IgD-negative memory B cell (primary cell): ENCODE data around the gene TMEM82. TPM values are rescaled to one million over a fixed set of nuclear protein-coding genes. Genes with fewer than 3 reads are reported as not detected.
A peak's percentile ranks its signal among the peaks of the same experiment; 100 is the strongest.

Experiments
- H3K27ac Mint-ChIP-seq, 3 donors: one replicate each; pipeline ENCODE4 v1.8.0; 2020 to 2022; ENCODE audit warnings: mild to moderate bottlenecking in 3 of 3, mixed read lengths in 3 of 3, moderate library complexity in 1 of 3
- H3K27me3 Mint-ChIP-seq: one replicate; pipeline ENCODE4 v1.8.0; 2021; ENCODE audit warnings: mixed read lengths
- H3K36me3 Mint-ChIP-seq: one replicate; pipeline ENCODE4 v1.8.0; 2020; ENCODE audit warnings: mild to moderate bottlenecking, mixed read lengths
- H3K4me1 Mint-ChIP-seq, 3 donors: one replicate each; pipeline ENCODE4 v1.8.0; 2020 to 2022; ENCODE audit warnings: mixed read lengths in 3 of 3, mild to moderate bottlenecking in 1 of 3
- H3K4me3 Mint-ChIP-seq, 4 donors: one replicate each; pipeline ENCODE4 v1.8.0; 2020 to 2022; ENCODE audit warnings: mild to moderate bottlenecking in 4 of 4, mixed read lengths in 4 of 4, moderate library complexity in 3 of 4
- H3K9me3 Mint-ChIP-seq, 3 donors: one replicate each; pipeline ENCODE4 v1.8.0; 2020 to 2021; ENCODE audit warnings: mixed read lengths in 3 of 3, mild to moderate bottlenecking in 1 of 3
- polyA plus RNA-seq: library from polyadenylated mRNA; unstranded; fragments of 300-500 nt; fragmentation: Illumina TruSeq; gene quantifications from one replicate; pipeline ENCODE4 v1.2.3, GENCODE V29; 2021

Gene TMEM82
- polyA plus RNA-seq, 1 donor from 2014 or later: not detected

DNA sequence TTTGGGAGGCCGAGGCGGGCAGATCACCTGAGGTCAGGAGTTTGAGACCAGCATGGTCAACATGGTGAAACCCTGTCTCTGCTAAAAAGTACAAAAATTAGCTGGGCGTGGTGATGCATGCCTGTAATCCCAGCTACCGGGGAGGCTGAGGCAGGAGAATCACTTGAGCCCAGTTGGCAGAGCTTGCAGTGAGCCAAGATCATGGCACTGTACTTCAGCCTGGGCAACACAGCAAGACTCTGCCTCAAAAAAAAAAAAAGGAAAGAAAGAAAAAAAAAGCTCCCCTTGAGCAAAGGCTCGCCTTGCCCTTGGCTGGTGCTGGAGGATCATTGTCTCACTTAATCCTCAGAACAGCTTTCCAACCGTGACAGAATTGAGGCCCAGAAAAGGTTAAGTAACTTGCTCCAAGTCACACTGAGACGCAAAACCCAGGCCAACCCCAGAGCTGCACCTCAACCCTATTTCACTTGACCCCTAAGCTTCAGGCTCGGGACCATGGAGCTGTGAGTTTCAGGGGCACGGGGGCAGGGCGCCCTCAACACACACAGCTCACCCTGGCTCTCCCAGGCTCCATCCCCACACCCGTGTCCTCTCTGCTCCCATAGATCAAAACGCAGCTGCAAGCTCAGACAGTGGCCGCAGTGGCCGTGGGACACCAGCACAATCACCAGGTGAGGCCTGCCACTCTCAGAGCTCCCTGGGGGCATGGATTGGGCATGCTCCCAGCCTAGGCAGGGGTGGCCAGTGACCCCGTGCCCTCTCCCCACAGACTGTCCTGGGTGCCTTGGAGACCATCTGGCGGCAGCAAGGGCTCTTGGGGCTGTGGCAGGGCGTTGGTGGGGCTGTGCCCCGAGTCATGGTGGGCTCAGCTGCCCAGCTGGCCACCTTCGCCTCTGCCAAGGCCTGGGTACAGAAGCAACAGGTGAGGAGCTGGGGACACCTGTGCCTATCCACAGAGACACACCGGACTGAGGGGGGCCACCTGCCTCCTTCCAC, 4.7 kb upstream of the TMEM82 start:
- Mint-ChIP-seq H3K9me3 (no peaks in the 10 kb centered on the region), H3K4me3 (no peak overlapping the region), H3K4me1 (peaks cover 0 to 5% (median 3%) of the 10 kb centered on the region in 3 donors), H3K27ac (peak overlapping the region in 1 of 3 donors; percentile 40), H3K36me3 (no peaks in the 10 kb centered on the region), H3K27me3 (no peaks in the 10 kb centered on the region)

DNA sequence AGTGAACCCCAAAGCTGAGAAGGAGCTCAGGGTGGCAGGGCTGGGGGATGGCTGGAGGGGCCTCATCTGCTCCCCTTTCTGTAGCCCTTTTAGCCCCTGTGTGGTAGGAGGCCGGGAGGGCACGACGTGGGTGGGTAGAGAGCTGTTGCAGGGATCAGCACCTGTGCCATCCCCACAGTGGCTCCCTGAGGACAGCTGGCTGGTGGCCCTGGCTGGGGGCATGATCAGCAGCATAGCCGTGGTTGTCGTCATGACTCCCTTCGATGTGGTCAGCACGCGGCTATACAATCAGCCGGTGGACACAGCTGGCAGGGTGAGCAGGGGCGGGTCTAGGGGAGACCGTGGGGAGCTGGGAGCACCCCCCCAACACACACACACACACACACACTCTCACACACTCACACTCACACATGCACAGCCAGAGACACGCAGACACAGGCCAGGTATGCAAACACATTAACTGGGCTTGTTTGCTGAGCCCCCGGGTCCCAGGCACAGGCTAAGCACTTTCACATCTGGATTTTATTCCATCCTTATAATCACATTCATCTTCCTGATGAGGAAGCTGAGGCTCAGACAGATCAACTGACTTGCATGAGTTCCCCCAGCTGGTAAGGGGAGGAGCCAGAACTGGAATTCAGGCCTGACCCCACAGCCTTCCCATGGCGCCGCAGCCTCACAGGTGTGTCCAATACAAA, 3.7 kb upstream of the TMEM82 start:
- Mint-ChIP-seq H3K9me3 (no peaks in the 10 kb centered on the region), H3K4me3 (peak overlapping the region in 1 of 4 donors; percentile 78), H3K27me3 (peaks cover 3% of the 10 kb centered on the region), H3K4me1 (peaks cover 0 to 5% (median 3%) of the 10 kb centered on the region in 3 donors), H3K36me3 (no peaks in the 10 kb centered on the region), H3K27ac (no peak overlapping the region)

DNA sequence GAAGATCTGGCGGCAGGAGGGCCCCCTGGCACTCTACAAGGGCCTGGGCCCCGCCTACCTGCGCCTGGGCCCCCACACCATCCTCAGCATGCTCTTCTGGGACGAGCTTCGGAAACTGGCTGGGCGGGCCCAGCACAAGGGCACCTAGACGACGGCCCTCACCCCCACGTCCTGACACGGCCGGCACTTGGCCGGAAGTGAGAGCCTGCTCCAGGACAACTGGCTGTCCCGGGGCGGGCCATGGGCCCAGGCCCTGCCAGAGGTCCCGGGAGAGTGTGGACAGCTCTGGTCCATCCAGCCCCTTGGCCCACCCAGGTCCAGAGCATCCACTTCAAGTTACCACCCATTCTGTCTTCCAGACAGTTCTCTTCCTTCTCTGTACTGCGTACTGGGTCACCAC, 3.0 kb upstream of the TMEM82 start:
- H3K36me3 Mint-ChIP-seq: no peaks in the 10 kb centered on the region
- H3K27ac Mint-ChIP-seq: no peak overlapping the region

DNA sequence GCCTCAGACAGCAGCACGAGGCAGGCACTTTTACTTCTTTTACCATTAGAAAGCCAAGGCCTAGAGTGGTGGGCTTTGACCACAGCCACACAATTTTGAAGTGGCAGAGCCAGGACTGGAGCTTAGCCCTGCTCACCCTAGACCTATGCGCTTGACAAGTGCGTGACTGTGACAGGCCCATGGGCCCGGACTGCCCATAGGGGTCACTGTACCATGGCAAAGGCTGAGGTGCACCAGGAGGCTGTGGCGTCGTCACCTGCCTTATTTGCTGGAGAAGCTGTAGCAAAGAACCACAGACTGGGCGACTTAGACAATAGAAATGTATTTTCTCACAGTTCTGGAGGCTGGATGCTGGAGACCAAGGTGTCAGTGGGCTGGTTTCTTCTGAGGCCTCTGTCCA, 2.6 kb upstream of the TMEM82 start:
- no peak overlapping the region for H3K27ac Mint-ChIP-seq
- H3K4me3 Mint-ChIP-seq: peak overlapping the region in 1 of 4 donors; percentile 58
- H3K9me3 Mint-ChIP-seq: no peaks in the 10 kb centered on the region
- H3K4me1 Mint-ChIP-seq: peaks cover 0 to 5% (median 3%) of the 10 kb centered on the region in 3 donors
- H3K27me3 Mint-ChIP-seq: peaks cover 3% of the 10 kb centered on the region
- no peaks in the 10 kb centered on the region for H3K36me3 Mint-ChIP-seq

More for the DNA sequence above, 3.0 kb upstream of the TMEM82 start:
- Mint-ChIP-seq H3K4me3 (no peak overlapping the region), H3K9me3 (no peaks in the 10 kb centered on the region), H3K27me3 (peaks cover 3% of the 10 kb centered on the region), H3K4me1 (peaks cover 0 to 5% (median 3%) of the 10 kb centered on the region in 3 donors)

DNA sequence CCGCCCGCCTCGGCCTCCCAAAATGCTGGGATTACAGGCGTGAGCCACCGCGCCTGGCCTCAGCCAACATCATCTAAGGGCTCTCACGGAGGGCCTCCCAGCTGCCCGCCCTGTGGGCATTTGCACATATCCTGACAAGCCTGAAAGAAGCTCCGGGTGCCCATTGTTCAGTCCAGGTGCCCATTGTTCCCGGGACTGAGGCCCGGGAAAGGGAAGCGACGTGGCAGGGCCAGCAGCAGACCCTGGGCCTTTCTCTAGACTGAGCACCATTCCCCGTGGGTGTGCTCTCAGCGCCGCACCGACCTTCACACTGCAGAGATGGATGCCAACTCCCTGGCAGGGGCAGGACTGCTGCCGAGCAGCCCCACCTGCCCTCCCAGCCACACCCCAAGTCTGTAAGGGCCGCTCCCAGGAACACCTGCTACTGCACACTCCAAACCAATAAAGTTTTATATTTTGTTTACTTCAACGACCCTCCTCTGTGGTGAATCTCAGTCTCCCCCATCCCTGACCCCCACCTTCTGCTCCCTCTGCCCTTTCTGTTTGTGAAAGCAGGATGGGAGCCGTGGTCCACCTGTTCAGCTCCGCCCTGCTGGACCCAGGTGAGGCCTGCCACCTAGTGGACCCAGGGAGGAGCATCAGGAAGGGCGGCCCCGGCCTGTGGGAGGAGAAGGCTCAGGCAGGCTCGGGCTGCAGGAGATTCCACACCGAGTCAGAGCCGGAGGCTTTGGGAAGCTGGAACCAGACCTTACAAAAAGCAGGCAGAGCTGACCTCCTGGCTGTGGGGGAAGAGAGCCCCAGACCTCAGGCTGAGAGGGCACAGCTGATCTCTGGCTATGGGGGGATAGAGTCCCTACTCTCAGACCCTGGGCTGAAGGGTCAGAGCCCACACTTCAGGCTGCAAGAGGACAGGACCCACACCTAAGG, 1.1 kb upstream of the TMEM82 start:
- H3K9me3 Mint-ChIP-seq: no peaks in the 10 kb centered on the region
- peaks cover 0 to 5% (median 5%) of the 10 kb centered on the region in 3 donors for H3K4me1 Mint-ChIP-seq
- H3K36me3 Mint-ChIP-seq: no peaks in the 10 kb centered on the region
- peak overlapping the region; percentile 4 to 79 (median 59) for H3K27ac Mint-ChIP-seq
- H3K27me3 Mint-ChIP-seq: peaks cover 3% of the 10 kb centered on the region
- H3K4me3 Mint-ChIP-seq: peak overlapping the region in 1 of 4 donors; percentile 78

DNA sequence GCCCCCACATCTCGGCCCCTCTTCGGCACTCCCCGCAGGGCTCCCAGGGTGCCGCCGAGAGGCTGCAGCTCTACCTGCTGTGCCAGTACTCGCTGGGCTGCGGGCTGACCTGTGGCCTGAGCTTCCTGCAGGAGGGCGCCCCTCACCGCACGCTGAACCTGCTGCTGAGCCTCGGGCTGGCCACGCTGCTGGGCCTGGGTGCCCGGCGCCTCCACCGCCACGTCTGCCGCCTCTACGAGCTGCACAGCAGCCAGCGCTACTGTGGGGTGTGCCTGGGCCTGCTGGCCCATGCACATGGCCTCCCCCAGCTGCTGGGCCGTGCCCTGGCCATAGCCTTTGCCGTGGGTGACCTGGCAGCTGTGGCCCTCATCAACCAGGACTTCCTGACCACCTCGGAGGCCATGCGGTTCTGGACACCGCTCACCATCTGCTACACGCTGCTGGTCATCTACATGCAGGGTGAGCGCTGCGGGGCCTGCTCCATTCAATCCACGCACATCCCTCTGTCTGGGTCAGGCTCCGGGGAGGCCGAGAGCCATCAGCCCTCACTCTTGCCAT, 1.9 kb downstream of the TMEM82 start:
- Mint-ChIP-seq H3K27ac (no peak overlapping the region), H3K4me3 (no peak overlapping the region), H3K4me1 (peaks cover 0 to 5% (median 5%) of the 10 kb centered on the region in 3 donors), H3K27me3 (peaks cover 4% of the 10 kb centered on the region), H3K9me3 (no peaks in the 10 kb centered on the region), H3K36me3 (no peaks in the 10 kb centered on the region)

DNA sequence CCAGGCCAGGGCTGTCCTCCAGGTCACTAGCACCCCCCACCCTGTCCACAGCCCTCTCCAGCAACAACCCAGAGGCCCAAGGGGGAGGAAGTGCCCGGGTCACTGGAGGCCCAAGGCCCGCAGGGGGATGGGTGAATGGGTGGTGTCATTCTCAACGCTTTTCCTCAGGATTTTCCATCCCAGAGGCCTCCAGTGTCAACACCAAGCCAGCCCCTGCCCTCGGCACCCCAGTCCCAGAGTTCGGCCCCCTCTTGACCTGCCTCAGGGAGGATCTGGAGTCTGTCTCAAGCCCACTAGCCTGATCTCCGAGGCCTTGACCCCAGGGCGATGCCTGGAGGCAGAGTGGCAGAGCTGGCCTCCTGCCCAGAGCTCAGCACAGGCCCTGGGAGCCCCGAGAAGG, 5.1 kb downstream of the TMEM82 start:
- no peaks in the 10 kb centered on the region for H3K36me3 Mint-ChIP-seq
- H3K9me3 Mint-ChIP-seq: no peaks in the 10 kb centered on the region
- peaks cover 4% of the 10 kb centered on the region for H3K27me3 Mint-ChIP-seq
- H3K27ac Mint-ChIP-seq: peak overlapping the region in 1 of 3 donors; percentile 64
- peaks cover 0 to 2% (median 0%) of the 10 kb centered on the region in 3 donors for H3K4me1 Mint-ChIP-seq
- no peak overlapping the region for H3K4me3 Mint-ChIP-seq

DNA sequence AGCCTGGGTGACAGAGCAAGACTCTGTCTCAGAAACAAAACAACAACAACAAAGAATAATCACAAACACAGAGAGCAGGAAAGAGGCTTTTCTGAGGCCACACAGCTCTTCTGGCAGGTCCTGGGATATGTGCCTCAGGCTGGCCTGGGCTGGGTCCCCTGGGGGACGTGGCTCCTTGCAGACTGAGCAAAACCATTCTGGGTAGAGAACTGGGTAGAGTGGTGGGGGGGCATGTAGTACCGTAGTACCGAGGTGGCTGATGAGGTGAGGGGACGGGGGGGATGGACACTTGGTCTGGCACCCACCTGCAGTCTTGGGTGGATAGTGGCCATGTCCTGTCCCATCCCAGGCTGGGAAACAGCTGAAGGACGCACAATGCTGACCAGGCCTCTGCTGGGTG, 6.0 kb downstream of the TMEM82 start:
- H3K36me3 Mint-ChIP-seq: no peaks in the 10 kb centered on the region
- peaks cover 2% of the 10 kb centered on the region for H3K27me3 Mint-ChIP-seq
- H3K4me3 Mint-ChIP-seq: no peak overlapping the region
- H3K9me3 Mint-ChIP-seq: no peaks in the 10 kb centered on the region
- H3K4me1 Mint-ChIP-seq: peaks cover 0 to 2% (median 0%) of the 10 kb centered on the region in 3 donors
- peak overlapping the region in 1 of 3 donors; percentile 64 for H3K27ac Mint-ChIP-seq

DNA sequence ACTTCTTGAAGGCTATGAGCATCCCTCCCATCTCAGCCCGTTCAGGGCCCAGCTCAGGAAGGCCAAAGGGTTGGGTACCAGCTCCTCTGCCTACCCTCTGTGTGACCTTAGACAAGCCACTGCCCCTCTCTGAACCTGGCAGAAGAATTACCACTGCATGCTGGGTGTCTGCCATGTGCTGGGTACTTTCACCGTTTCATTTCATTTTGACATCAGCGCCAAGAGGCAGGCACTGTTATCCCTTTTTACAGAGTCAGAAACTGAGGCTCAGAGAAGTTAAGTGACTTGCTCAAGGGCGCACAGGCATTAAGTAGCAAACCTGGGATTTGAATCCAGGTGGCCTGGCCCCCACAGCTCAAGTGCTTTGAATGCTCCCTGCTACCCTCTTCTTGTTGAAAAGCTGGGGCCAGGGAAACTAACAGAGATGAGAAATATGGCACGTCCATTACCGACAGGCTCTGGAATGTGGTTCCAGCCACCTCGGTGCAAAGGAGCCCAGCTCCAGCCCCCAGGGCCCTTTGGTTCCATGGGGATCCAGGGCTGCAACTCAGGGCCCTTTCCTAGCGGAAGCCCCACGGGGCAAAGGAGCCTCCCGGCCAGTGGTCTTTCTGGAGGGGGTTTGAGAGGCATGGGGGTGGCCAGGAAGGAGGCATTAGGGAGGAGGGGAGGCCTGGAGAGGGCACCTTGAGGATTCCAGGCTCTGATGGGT, 6.5 kb downstream of the TMEM82 start:
- Mint-ChIP-seq H3K36me3 (no peaks in the 10 kb centered on the region), H3K4me3 (no peak overlapping the region)

DNA sequence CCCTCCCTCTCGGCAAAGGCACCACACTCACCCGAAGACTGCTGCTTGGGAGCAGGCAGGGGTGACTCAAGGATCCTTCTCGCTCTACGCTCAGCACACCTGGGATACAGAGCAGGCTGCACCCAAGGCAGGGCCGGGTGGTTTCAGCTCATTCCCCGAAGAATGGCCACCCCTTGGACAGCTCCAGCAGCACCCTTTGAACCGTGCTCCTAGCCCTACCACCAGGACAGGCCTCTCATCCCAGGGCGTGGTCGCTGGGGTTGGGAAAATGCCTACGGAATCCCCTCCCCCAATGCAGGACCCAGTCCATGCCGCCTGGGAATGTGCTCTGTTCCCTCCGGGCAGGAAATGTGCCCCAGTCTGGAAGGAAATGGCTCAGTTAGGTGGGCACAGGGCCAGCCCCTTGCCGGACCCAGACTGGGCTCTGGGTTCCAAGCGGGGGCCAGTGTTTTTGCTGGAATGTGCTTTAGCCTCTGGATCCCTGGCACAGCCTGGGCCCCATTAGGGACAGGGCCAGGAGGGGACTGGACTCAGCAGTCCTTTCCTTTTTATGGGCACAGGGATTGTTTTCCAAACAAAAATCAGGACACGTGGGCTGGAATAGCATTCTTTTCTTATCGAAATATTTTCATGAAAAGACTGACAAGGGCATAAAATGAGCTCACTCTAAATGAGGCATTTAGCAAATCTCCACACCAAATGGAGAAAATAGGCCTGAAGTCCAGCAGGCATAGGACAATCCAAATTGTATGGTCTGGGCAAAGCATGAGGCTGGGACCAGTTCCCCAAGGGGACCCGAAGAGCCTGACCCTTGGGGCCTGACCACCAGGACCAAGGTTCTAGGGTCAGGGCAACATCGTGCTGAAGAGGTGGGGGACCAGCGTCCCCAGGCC, 7.3 kb downstream of the TMEM82 start:
- Mint-ChIP-seq H3K4me1 (peaks cover 0 to 2% (median 0%) of the 10 kb centered on the region in 3 donors), H3K36me3 (no peaks in the 10 kb centered on the region), H3K4me3 (no peak overlapping the region), H3K27ac (no peak overlapping the region), H3K27me3 (peaks cover 1% of the 10 kb centered on the region), H3K9me3 (no peaks in the 10 kb centered on the region)

More for the DNA sequence above, 6.5 kb downstream of the TMEM82 start:
- Mint-ChIP-seq H3K9me3 (no peaks in the 10 kb centered on the region), H3K4me1 (peaks cover 0 to 2% (median 0%) of the 10 kb centered on the region in 3 donors), H3K27me3 (peaks cover 1% of the 10 kb centered on the region), H3K27ac (no peak overlapping the region)

DNA sequence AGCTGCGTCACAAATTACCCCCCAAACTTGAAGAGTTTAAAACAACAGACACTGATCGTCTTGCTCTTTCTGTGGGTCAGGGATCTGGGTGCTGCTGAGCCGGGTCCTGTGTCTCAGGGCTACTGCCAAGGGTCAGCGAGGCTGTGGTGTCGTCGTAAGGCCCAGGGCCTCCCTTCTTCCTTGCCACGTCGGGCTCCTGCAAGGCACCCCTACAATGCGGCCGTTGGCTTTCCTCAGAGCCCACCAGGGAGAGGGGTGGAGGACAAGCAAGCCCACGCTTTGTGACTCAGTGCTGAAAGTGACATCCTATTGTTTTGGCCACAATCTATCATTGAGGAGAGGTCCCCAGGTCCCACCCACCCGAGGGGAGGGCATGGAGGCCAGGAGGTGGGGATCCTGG, 8.6 kb downstream of the TMEM82 start:
- no peak overlapping the region for H3K4me3 Mint-ChIP-seq
- peaks cover 0 to 3% (median 0%) of the 10 kb centered on the region in 3 donors for H3K9me3 Mint-ChIP-seq
- H3K27ac Mint-ChIP-seq: no peak overlapping the region
- peaks cover 5% of the 10 kb centered on the region for H3K36me3 Mint-ChIP-seq
- peaks cover 3% of the 10 kb centered on the region for H3K27me3 Mint-ChIP-seq
- H3K4me1 Mint-ChIP-seq: no peaks in the 10 kb centered on the region

DNA sequence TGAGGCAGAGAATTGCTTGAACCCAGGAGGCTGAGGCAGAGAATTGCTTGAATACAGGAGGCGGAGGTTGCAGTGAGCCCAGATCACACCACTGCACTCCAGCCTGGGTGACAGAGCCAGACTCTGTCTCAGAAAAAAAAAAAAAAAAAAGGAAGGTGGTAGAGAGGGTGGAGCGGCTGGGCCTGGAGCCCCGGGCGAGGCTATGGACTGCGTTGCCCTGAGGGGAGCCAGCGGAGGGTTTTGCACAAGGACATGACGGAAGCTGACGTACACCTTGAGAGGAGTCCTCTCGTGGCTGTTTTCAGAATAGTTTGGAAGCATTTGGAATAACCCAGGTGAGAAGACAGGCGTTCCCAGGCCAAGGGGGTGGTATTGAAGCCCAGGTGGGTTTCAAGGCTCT, 9.4 kb downstream of the TMEM82 start:
- Mint-ChIP-seq H3K27me3 (peaks cover 11% of the 10 kb centered on the region), H3K9me3 (peaks cover 0 to 3% (median 0%) of the 10 kb centered on the region in 3 donors), H3K4me1 (peaks cover 0 to 5% (median 1%) of the 10 kb centered on the region in 3 donors), H3K4me3 (no peak overlapping the region), H3K27ac (peak overlapping the region in 1 of 3 donors; percentile 73), H3K36me3 (peaks cover 5% of the 10 kb centered on the region)

DNA sequence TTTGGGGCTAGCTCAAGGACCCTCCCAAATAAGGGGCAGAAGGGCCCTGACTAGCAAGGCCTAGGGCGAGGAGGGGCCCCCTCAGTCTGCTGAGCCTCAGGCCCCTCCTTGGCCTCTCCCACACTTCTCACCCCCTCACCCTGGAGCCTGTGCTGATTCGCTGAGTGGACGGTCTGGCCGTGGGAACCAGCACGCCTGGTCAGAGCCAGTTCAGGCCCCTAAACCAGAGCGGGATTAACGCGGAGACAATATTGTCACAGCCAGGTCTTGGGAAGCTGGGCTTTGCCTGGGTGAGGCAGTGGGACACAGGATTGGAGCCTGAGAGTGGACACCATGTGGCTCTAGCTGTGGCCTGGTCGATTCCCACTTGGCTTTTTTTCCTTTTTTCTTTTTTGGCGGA, 11.5 kb downstream of the TMEM82 start:
- H3K36me3 Mint-ChIP-seq: peaks cover 5% of the 10 kb centered on the region
- H3K4me1 Mint-ChIP-seq: peaks cover 0 to 8% (median 3%) of the 10 kb centered on the region in 3 donors
- no peak overlapping the region for H3K27ac Mint-ChIP-seq
- H3K27me3 Mint-ChIP-seq: peaks cover 22% of the 10 kb centered on the region
- H3K9me3 Mint-ChIP-seq: peaks cover 0 to 3% (median 0%) of the 10 kb centered on the region in 3 donors
- no peak overlapping the region for H3K4me3 Mint-ChIP-seq
